NB4 (cell line): ENCODE results near the gene CPNE2.

Source experiments
- DNase-seq: peaks from one replicate; pipeline ENCODE4 v3.0.0; 2010; ENCODE audit warnings: low read depth
- H3K4me3 ChIP-seq: one replicate; pipeline ENCODE4 v1.5.1; 2011; ENCODE audit warnings: mild to moderate bottlenecking, low read depth, low read length, moderate library complexity
- CTCF ChIP-seq: IDR thresholded peaks from one replicate; pipeline ENCODE4 v1.5.1; 2012; ENCODE audit warnings: low read depth, low read length
- MYC ChIP-seq: IDR thresholded peaks from 2 replicates; pipeline ENCODE4 v1.6.1; 2011; ENCODE audit warnings: low read depth, low read length
- POLR2A ChIP-seq: IDR thresholded peaks from 2 replicates; pipeline ENCODE4 v1.6.1; 2011; ENCODE audit warnings: mild to moderate bottlenecking; ENCODE audit not compliant: insufficient read length; ENCODE audit errors: extremely low read depth
- TF ChIP-seq, protein P1 (sequence below): IDR thresholded peaks from 2 replicates; pipeline ENCODE4 v1.6.1; 2011; ENCODE audit warnings: low read depth, low read length

The CPNE2 gene

GRCh38 chr16:57153841-57154240 lies 61.5 kb downstream of the CPNE2 start:
- DNase-seq: no peak
- TF ChIP-seq MYC: no peak
- TF ChIP-seq CTCF: no peak
- TF ChIP-seq, protein P1, sequence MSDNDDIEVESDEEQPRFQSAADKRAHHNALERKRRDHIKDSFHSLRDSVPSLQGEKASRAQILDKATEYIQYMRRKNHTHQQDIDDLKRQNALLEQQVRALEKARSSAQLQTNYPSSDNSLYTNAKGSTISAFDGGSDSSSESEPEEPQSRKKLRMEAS: no peak
- TF ChIP-seq POLR2A: no peak

GRCh38 chr16:57155702-57156350 lies 63.4 kb downstream of the CPNE2 start:
- no peak for TF ChIP-seq MYC
- TF ChIP-seq CTCF: no peak
- no peak for TF ChIP-seq POLR2A
- TF ChIP-seq, protein P1: no peak
- no peak overlapping the region for H3K4me3 ChIP-seq

More at GRCh38 chr16:57153841-57154240, 61.5 kb downstream of the CPNE2 start:
- H3K4me3 ChIP-seq: no peak overlapping the region

DNA sequence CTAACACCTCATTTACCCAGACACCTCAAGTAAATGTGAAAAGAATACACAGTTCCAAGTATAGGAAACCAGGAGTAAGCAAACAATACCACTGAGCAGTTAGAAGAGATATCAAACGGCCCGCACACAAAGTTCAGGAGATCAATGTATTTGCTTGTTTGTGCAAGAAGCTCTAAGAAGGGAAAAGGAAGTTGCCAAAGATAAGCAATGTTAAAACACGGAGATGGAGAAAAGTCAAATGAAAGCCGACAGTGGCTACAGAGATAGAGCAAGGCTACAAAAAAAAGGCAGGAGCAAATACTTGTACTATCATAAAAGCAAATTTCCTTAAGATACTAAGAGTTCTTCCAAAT lies 63.9 kb downstream of the CPNE2 start:
- no peak for DNase-seq
- no peak overlapping the region for H3K4me3 ChIP-seq
- TF ChIP-seq, protein P1: no peak
- TF ChIP-seq MYC (no peak), CTCF (no peak), POLR2A (no peak)

More at GRCh38 chr16:57155702-57156350, 63.4 kb downstream of the CPNE2 start:
- DNase-seq: no peak

DNA sequence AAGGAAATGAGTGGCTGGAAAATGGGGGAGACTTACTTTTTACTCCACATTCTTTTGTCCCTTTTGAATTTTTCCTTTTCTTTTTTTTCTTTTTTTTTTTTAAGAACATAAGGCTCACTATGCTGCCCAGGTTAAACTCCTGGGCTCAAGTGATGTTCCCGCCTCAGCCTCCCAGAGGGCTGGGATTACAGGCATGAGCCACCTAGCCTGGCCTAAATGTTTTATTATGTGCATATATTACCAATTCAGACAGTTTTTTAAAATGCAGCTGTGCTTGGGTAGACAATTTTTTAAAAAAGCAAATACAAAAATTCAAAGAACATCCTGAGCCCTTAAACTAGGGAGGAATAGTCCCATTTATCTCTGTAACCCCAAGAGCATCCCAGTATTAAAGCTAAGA lies 65.2 kb downstream of the CPNE2 start:
- TF ChIP-seq, protein P1: no peak
- no peak overlapping the region for H3K4me3 ChIP-seq
- no peak for DNase-seq

DNA sequence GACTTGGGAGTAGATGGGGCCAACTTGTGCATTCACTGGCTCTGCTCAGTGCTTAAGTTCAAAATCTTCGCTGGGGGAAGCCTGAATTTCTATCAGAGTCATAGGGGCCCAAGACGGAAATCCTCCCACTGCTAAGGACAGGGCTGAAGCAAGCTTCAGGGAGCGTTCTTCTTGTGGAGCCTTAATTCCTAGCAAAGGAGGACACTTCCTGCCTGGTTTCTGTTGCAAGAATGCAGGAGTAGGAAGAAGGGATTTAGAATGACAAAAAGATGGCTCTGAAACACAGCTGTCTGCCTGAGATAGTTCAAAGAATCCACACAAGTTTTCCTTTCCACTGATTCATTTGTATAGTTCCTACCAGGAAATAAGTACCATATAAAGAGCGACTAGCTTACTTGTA lies 67.1 kb downstream of the CPNE2 start:
- DNase-seq: no peak
- TF ChIP-seq MYC: no peak
- no peak for TF ChIP-seq CTCF
- TF ChIP-seq, protein P1: no peak
- H3K4me3 ChIP-seq: no peak overlapping the region

GRCh38 chr16:57163842-57164241 lies 71.5 kb downstream of the CPNE2 start:
- no peak overlapping the region for H3K4me3 ChIP-seq
- no peak for DNase-seq
- no peak for TF ChIP-seq CTCF
